Heart left ventricle (tissue), 16 donors: Measurements from ENCODE around the gene ARAP3. TPM values are rescaled to one million over a fixed set of nuclear protein-coding genes. Genes with fewer than 3 reads are reported as not detected.

Source experiments
- ATAC-seq, 4 donors: fragments of 200-7000 bp; cut with Tn5 transposase; one replicate each; pipeline ENCODE4 v1.9.1; 2020 to 2022; ENCODE audit warnings: moderate library complexity in 4 of 4, mild to moderate bottlenecking in 3 of 4, moderate number of reproducible peaks in 1 of 4
- DNase-seq, 5 donors: peaks; one replicate each; pipeline ENCODE4 v3.0.0-alpha.2; 2020
- H3K27ac ChIP-seq, 12 donors: fragments of 200-600 bp; sonication (generic) in 4 of 12; one replicate each; pipeline versions ENCODE4 v1.5.0 to v1.8.0; 2016 to 2022; ENCODE audit warnings: mild to moderate bottlenecking in 2 of 12
- H3K27me3 ChIP-seq, 9 donors: fragments of 200-600 bp; sonication (generic) in 2 of 9; one replicate each; pipeline versions ENCODE4 v1.5.1 to v1.8.0; 2016 to 2022; ENCODE audit warnings: mild to moderate bottlenecking in 3 of 9
- H3K36me3 ChIP-seq, 9 donors: fragments of 200-600 bp; sonication (generic) in 2 of 9; one replicate each; pipeline versions ENCODE4 v1.5.0 to v1.8.0; 2018 to 2022; ENCODE audit warnings: mild to moderate bottlenecking in 2 of 9
- H3K4me1 ChIP-seq, 12 donors: fragments of 200-600 bp; sonication (generic) in 4 of 12; one replicate each; pipeline versions ENCODE4 v1.5.0 to v1.8.0; 2016 to 2022; ENCODE audit warnings: mild to moderate bottlenecking in 3 of 12
- H3K4me3 ChIP-seq, 12 donors: fragments of 200-600 bp; sonication (generic) in 4 of 12; one replicate each; pipeline versions ENCODE4 v1.5.0 to v1.8.0; 2017 to 2022; ENCODE audit warnings: mild to moderate bottlenecking in 9 of 12, moderate library complexity in 4 of 12
- H3K9me3 ChIP-seq, 12 donors: fragments of 200-600 bp; sonication (generic) in 4 of 12; one replicate each; pipeline versions ENCODE4 v1.5.0 to v1.8.0; 2016 to 2022; ENCODE audit warnings: mild to moderate bottlenecking in 1 of 12
- CTCF ChIP-seq, 12 donors: fragments of 200-600 bp; sonication (generic) in 4 of 12; IDR thresholded peaks; one replicate each; pipeline versions ENCODE4 v1.5.0 to v1.8.0; 2018 to 2022; ENCODE audit warnings: antibody characterized with exemption in 12 of 12, mild to moderate bottlenecking in 5 of 12
- POLR2A ChIP-seq, 2 donors: fragments of 450-650 bp; IDR thresholded peaks; one replicate each; pipeline ENCODE4 v1.6.1; 2017; ENCODE audit warnings: antibody characterized with exemption in 2 of 2, mild to moderate bottlenecking in 2 of 2, moderate library complexity in 2 of 2
- WGBS, 4 donors: extraction: QIAGEN DNeasy Blood & Tissue Kit in 2 of 4; methylation state at CpG; one replicate each; pipeline versions ENCODE4 v1.1.5 to v1.1.7; 2013 to 2018; 5-methylcytosine and 5-hydroxymethylcytosine counted together
- intact Hi-C, 10 donors: fragments of 100-400 bp; cut with DNase I; formaldehyde crosslinking; loops; one replicate each; pipeline versions ENCODE4 v1.11.1 to v1.14.2; 2022
- polyA plus RNA-seq, 2 donors: library from polyadenylated mRNA; stranded (reverse); fragments of 200-250 nt; gene quantifications; one replicate each; pipeline ENCODE4 v1.2.3, GENCODE V29; 2013
- total RNA-seq, 9 donors: library from RNA; depleted of rRNA in 2 of 9; stranded (reverse); fragments of >200 nt in 2 of 9; fragmentation: NEBNext Ultra II Directional in 3 of 9; extraction: Animal tissue kit (Norgen Biotek cat#: 25700) in 3 of 9; gene quantifications; one replicate each; pipeline versions ENCODE4 v1.1.0 to v1.2.4, GENCODE V29; 2016 to 2023
- donor health status: ischemic (EF 13 %, LVEDD 7.1; RV severe dilation, severe dysfunction).
- donor health status: healthy with polysubstance abuse.
- donor health status: DM: no; HTN: yes; CAD: no.
- donor health status: DM: no; HTN: no; CAD: no.
- donor health status: ischemic (EF 25% LVEDD 6.9; RV normal size, moderate dysfunction).
- donor health status: ischemic (EF 25% LVEDD 5.7; RV mildly dilated, moderate dysfunction).
- donor health status: healthy.
- donor health status: DM: yes; HTN: yes; CAD: no.
- donor health status: ischemic (EF 35%, LVEDD 5.7; RV mildly dilated, moderate dysfunction).
- donor health status: nonischemic (EF 11% LVEDD 7.7; RV severe dilation, severe dysfunction).
- donor health status: DM: yes; HTN: yes; CAD: no.
- donor health status: PGD.
- donor health status: ischemic (EF 29% LVEDD 5.4; RV normal size, mild dysfunction).
- donor health status: nonischemic (EF 23%, LVEDD 6.1; RV moderate dilation, normal function).

ARAP3 gene
- total and polyA plus RNA-seq, 11 donors: 8.9 to 20.5 (median 13.8) TPM

- DNase-seq (peak; percentile 44 to 73 (median 54)), ATAC-seq (peak; percentile 30 to 49 (median 45))
- Histone ChIP-seq H3K36me3 (peaks cover 0 to 37% (median 31%) of the 10 kb centered on the region in 9 donors), H3K4me3 (peak overlapping the region; percentile 73 to 99 (median 96)), H3K27ac (peak overlapping the region; percentile 75 to 99 (median 96)), H3K27me3 (no peaks in the 10 kb centered on the region), H3K4me1 (peaks cover 0 to 65% (median 33%) of the 10 kb centered on the region in 12 donors), H3K9me3 (no peaks in the 10 kb centered on the region)
- intact Hi-C loops: loop anchor here in 2 of 10 donors (2.0 kb wide), 1 partner anchor 25 kb away; no protein-coding TSS in a partner anchor
- 0 to 2% (median 1%) methylated on average over 36 of the region's 36 CpGs for WGBS, 4 donors
- no peak for TF ChIP-seq CTCF (IDR thresholded peaks at IDR 0.05)
- no peak for TF ChIP-seq POLR2A (IDR thresholded peaks at IDR 0.05)
These were observed 63.8 kb downstream of the ARAP3 start for GRCh38 chr5:141618030-141618803.

DNA sequence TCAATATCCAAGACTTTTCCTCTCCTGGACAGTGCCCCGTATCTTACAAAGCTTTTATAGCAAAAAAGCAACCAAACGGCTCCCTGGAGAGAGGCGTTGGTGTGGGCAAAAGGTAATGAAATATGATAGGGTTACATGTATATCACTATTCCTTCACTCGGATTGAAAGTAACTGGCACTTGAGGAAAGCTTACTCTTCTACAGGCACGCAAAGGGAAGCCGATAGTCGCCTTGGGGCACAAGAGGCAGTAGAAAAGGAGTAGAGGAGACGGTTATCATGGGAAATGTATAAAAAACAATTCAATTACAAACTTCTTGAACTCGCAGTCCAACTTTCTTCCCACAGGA is 64.4 kb downstream of the ARAP3 start:
- Histone ChIP-seq H3K27ac (peak overlapping the region; percentile 75 to 99 (median 96)), H3K27me3 (no peaks in the 10 kb centered on the region), H3K4me3 (peak overlapping the region; percentile 73 to 99 (median 96)), H3K9me3 (no peaks in the 10 kb centered on the region), H3K36me3 (peaks cover 0 to 31% (median 26%) of the 10 kb centered on the region in 9 donors), H3K4me1 (peaks cover 0 to 65% (median 39%) of the 10 kb centered on the region in 12 donors)
- intact Hi-C loops: loop anchor here in 4 of 10 donors (2.0 kb wide), 3 partner anchors 15 to 25 kb away; no protein-coding TSS in a partner anchor
- WGBS, 4 donors: 4 to 14% (median 8%) methylated on average over 9 of the region's 9 CpGs
- ATAC-seq (no peak), DNase-seq (no peak)
- TF ChIP-seq POLR2A (IDR thresholded peaks at IDR 0.05) (no peak), CTCF (IDR thresholded peaks at IDR 0.05) (no peak)

GRCh38 chr5:141617128-141617527 is 64.9 kb downstream of the ARAP3 start:
- 47 to 61% (median 50%) methylated on average over 2 of the region's 2 CpGs for WGBS, 4 donors
- H3K27ac ChIP-seq: peak overlapping the region in 11 of 12 donors; percentile 75 to 99 (median 97)
- H3K9me3 ChIP-seq: no peaks in the 10 kb centered on the region
- H3K4me3 ChIP-seq: peak overlapping the region in 11 of 12 donors; percentile 73 to 99 (median 96)
- TF ChIP-seq POLR2A (IDR thresholded peaks at IDR 0.05) (no peak), CTCF (IDR thresholded peaks at IDR 0.05) (no peak)
- H3K4me1 ChIP-seq: peaks cover 0 to 64% (median 40%) of the 10 kb centered on the region in 12 donors
- intact Hi-C loops: loop anchor here in 2 of 10 donors (2.0 kb wide), 2 partner anchors 14 to 16 kb away; no protein-coding TSS in a partner anchor
- peaks cover 0 to 26% (median 21%) of the 10 kb centered on the region in 9 donors for H3K36me3 ChIP-seq
- DNase-seq: no peak
- no peak for ATAC-seq
- no peaks in the 10 kb centered on the region for H3K27me3 ChIP-seq
